Gastroesophageal sphincter (tissue), 4 donors: ENCODE data around the gene SH2D3A. TPM values are rescaled to one million over a fixed set of nuclear protein-coding genes. Genes with fewer than 3 reads are reported as not detected.
"Not testable (repeated sequence)": the region's sequence is repeated elsewhere in the genome, so short reads cannot be mapped to it uniquely, and the experiment has no call there.

Experiments
- ATAC-seq: fragments of 150-250 bp; one replicate; pipeline ENCODE4 v1.9.1; 2016; ENCODE audit warnings: mild to moderate bottlenecking, moderate library complexity
- H3K27ac ChIP-seq, 4 donors: fragments of 200-600 bp; sonication (generic) in 3 of 4; 1 replicate in 3 of 4; 2 replicates in 1 of 4; pipeline ENCODE4 v1.5.1; 2016 to 2019
- H3K27me3 ChIP-seq: fragments of 200-600 bp; sonication (generic); one replicate; pipeline ENCODE4 v1.5.1; 2019
- H3K36me3 ChIP-seq, 2 donors: fragments of 200-600 bp; sonication (generic); one replicate each; pipeline ENCODE4 v1.5.1; 2019; ENCODE audit warnings: control low read depth in 1 of 2
- H3K4me1 ChIP-seq, 3 donors: fragments of 200-600 bp; sonication (generic); 1 replicate in 2 of 3; 2 replicates in 1 of 3; pipeline ENCODE4 v1.5.1; 2016 to 2019; ENCODE audit warnings: control low read depth in 2 of 3
- H3K4me3 ChIP-seq, 2 donors: fragments of 200-600 bp; sonication (generic); one replicate each; pipeline ENCODE4 v1.5.1; 2019; ENCODE audit warnings: mild to moderate bottlenecking in 1 of 2, moderate library complexity in 1 of 2
- H3K9me3 ChIP-seq, 3 donors: fragments of 200-600 bp; sonication (generic); one replicate each; pipeline ENCODE4 v1.5.1; 2017 to 2019; ENCODE audit warnings: control low read depth in 2 of 3
- CTCF ChIP-seq, 4 experiments: fragments of 200-600 bp in 2 of 4; fragments of 450-650 bp in 2 of 4; sonication (generic) in 1 of 4; IDR thresholded peaks; one replicate each; pipeline ENCODE4 v1.5.1; 2017 to 2019; ENCODE audit warnings: antibody characterized with exemption in 4 of 4, mild to moderate bottlenecking in 2 of 4, moderate library complexity in 2 of 4
- EP300 ChIP-seq: sonication (generic); formaldehyde crosslinking; IDR thresholded peaks from one replicate; pipeline ENCODE4 v1.6.1; 2017; ENCODE audit warnings: antibody characterized with exemption, mild to moderate bottlenecking
- POLR2A ChIP-seq, 2 donors: fragments of 450-650 bp; IDR thresholded peaks; one replicate each; pipeline ENCODE4 v1.6.1; 2017; ENCODE audit warnings: antibody characterized with exemption in 2 of 2, mild to moderate bottlenecking in 2 of 2, moderate library complexity in 1 of 2
- POLR2AphosphoS5 ChIP-seq: sonication (generic); formaldehyde crosslinking; IDR thresholded peaks from one replicate; pipeline ENCODE4 v1.6.1; 2017; ENCODE audit warnings: antibody characterized with exemption
- WGBS, 2 donors: methylation state at CpG; one replicate each; pipeline ENCODE4 v1.1.5; 2018; ENCODE audit warnings: low coverage in 1 of 2; 5-methylcytosine and 5-hydroxymethylcytosine counted together
- total RNA-seq, 4 donors: library from RNA; depleted of rRNA; stranded (reverse); fragments of >200 nt; gene quantifications; one replicate each; pipeline ENCODE4 v1.1.0, GENCODE V29; 2016

SH2D3A gene
- total RNA-seq, 4 donors from 2014 or later, result 0.78 to 5.8 (median 1.7) TPM; not detected in 1

- H3K27ac ChIP-seq, result no peak overlapping the region
- peak overlapping the region in 1 of 2 donors; percentile 35 for H3K4me3 ChIP-seq
- no peaks in the 10 kb centered on the region for H3K9me3 ChIP-seq
- H3K4me1 ChIP-seq, result peaks cover 0 to 14% (median 8%) of the 10 kb centered on the region in 3 donors
- no peaks in the 10 kb centered on the region for H3K36me3 ChIP-seq
- peaks cover 86% of the 10 kb centered on the region for H3K27me3 ChIP-seq
- no peak for ATAC-seq
- TF ChIP-seq EP300, result no peak
- no peak for TF ChIP-seq CTCF (IDR thresholded peaks at IDR 0.05)
- TF ChIP-seq POLR2AphosphoS5, result no peak
- no peak for TF ChIP-seq POLR2A (IDR thresholded peaks at IDR 0.05)
- WGBS, 2 donors, result 18 to 23% methylated on average over 9 to 12 of the region's 16 CpGs
Measured at GRCh38 chr19:6766357-6767080, 716 bp downstream of the SH2D3A start.

- Histone ChIP-seq H3K36me3 (no peaks in the 10 kb centered on the region), H3K27me3 (peaks cover 86% of the 10 kb centered on the region), H3K9me3 (peaks cover 0 to 4% (median 0%) of the 10 kb centered on the region in 3 donors), H3K4me1 (peaks cover 0 to 14% (median 8%) of the 10 kb centered on the region in 3 donors), H3K27ac (no peak overlapping the region), H3K4me3 (no peak overlapping the region)
- no peak for TF ChIP-seq POLR2A (IDR thresholded peaks at IDR 0.05)
- no peak for TF ChIP-seq EP300
- TF ChIP-seq POLR2AphosphoS5, result no peak
- TF ChIP-seq CTCF (IDR thresholded peaks at IDR 0.05), result no peak
- 0 to 58% methylated on average over 1 to 4 of the region's 8 CpGs for WGBS, 2 donors
- no peak for ATAC-seq
Measured at GRCh38 chr19:6765738-6766356, 1.4 kb downstream of the SH2D3A start.

GRCh38 chr19:6762253-6762797 lies 4.9 kb downstream of the SH2D3A start:
- 77 to 88% methylated on average over 5 to 8 of the region's 8 CpGs for WGBS, 2 donors
- H3K27me3 ChIP-seq, result peaks cover 52% of the 10 kb centered on the region

GRCh38 chr19:6761053-6761676 lies 6.1 kb downstream of the SH2D3A start:
- Histone ChIP-seq H3K36me3 (no peaks in the 10 kb centered on the region), H3K4me1 (no peaks in the 10 kb centered on the region), H3K27ac (no peak overlapping the region), H3K4me3 (no peak overlapping the region), H3K9me3 (peaks cover 0 to 5% (median 0%) of the 10 kb centered on the region in 3 donors), H3K27me3 (peaks cover 41% of the 10 kb centered on the region)
- ATAC-seq, result no peak
- TF ChIP-seq POLR2A (IDR thresholded peaks at IDR 0.05) (no peak), POLR2AphosphoS5 (no peak), CTCF (IDR thresholded peaks at IDR 0.05) (no peak), EP300 (no peak)
- WGBS, 2 donors, result 20 to 100% methylated on average over 1 to 2 of the region's 4 CpGs

More at GRCh38 chr19:6762253-6762797, 4.9 kb downstream of the SH2D3A start:
- H3K36me3 ChIP-seq, H3K4me1 ChIP-seq, H3K9me3 ChIP-seq, H3K4me3 ChIP-seq, ATAC-seq, H3K27ac ChIP-seq: not testable (repeated sequence)

GRCh38 chr19:6760606-6761005 lies 6.6 kb downstream of the SH2D3A start:
- TF ChIP-seq EP300 (no peak), POLR2AphosphoS5 (no peak)
- Histone ChIP-seq H3K27me3 (peaks cover 35% of the 10 kb centered on the region), H3K4me1 (no peaks in the 10 kb centered on the region), H3K9me3 (peaks cover 0 to 5% (median 0%) of the 10 kb centered on the region in 3 donors), H3K36me3 (no peaks in the 10 kb centered on the region), H3K4me3 (no peak overlapping the region), H3K27ac (no peak overlapping the region)
- no CpG with 5 or more reads among the region's 17 CpGs for WGBS, 2 donors
- ATAC-seq, result no peak
